Keratinocyte (primary cell): ENCODE data around the gene ABCA10. TPM values are rescaled to one million over a fixed set of nuclear protein-coding genes. Genes with fewer than 3 reads are reported as not detected.

Experiments used
- DNase-seq: peaks from one replicate; pipeline ENCODE4 v3.0.0-alpha.2; 2011; ENCODE audit warnings: low read depth, missing footprints, low spot score
- FAIRE-seq: peaks from 2 replicates; lab custom pipeline; 2011; peaks lifted over from hg19 to GRCh38; lab: Jason Lieb, UNC
- H2AFZ ChIP-seq: 2 replicates; pipeline ENCODE4 v1.6.0; 2012; ENCODE audit warnings: low read length, control low read depth, inconsistent platforms; ENCODE audit not compliant: control insufficient read depth
- H3K27ac ChIP-seq: 2 replicates; pipeline ENCODE4 v1.5.1; 2011; ENCODE audit warnings: low read length; ENCODE audit not compliant: control insufficient read depth, insufficient read depth
- H3K27me3 ChIP-seq: 3 replicates; pipeline ENCODE4 v1.6.0; 2011; ENCODE audit warnings: low read length; ENCODE audit not compliant: control insufficient read depth, insufficient read depth; ENCODE audit errors: extremely low read depth
- H3K36me3 ChIP-seq, 2 experiments: 2 replicates in 1 of 2; 3 replicates in 1 of 2; pipeline ENCODE4 v1.5.1; 2011; ENCODE audit warnings: low read length in 2 of 2, mild to moderate bottlenecking in 1 of 2; ENCODE audit not compliant: control insufficient read depth in 2 of 2, insufficient read depth in 2 of 2; ENCODE audit errors: extremely low read depth in 1 of 2
- H3K4me1 ChIP-seq: 3 replicates; pipeline ENCODE4 v1.5.1; 2011; ENCODE audit warnings: low read length; ENCODE audit not compliant: control insufficient read depth, insufficient read depth; ENCODE audit errors: extremely low read depth
- H3K4me2 ChIP-seq: 3 replicates; pipeline ENCODE4 v1.6.0; 2011; ENCODE audit warnings: low read depth, low read length; ENCODE audit not compliant: control insufficient read depth, insufficient read depth; ENCODE audit errors: extremely low read depth
- H3K4me3 ChIP-seq, 3 experiments: fragments of 200-600 bp in 1 of 3; sonication (generic) in 1 of 3; 2 replicates in 2 of 3; 3 replicates in 1 of 3; pipeline ENCODE4 v1.5.1; 2011 to 2016; ENCODE audit warnings: low read length in 3 of 3, mild to moderate bottlenecking in 3 of 3, control low read depth in 2 of 3, inconsistent platforms in 1 of 3, low read depth in 1 of 3, mixed read lengths in 1 of 3, mixed run types in 1 of 3, moderate library complexity in 1 of 3; ENCODE audit not compliant: control insufficient read depth in 2 of 3, insufficient read depth in 2 of 3; ENCODE audit errors: extremely low read depth in 1 of 3
- H3K79me2 ChIP-seq: 2 replicates; pipeline ENCODE4 v1.6.0; 2012; ENCODE audit warnings: low read length; ENCODE audit not compliant: control insufficient read depth, insufficient read depth
- H3K9ac ChIP-seq: 3 replicates; pipeline ENCODE4 v1.6.0; 2011; ENCODE audit warnings: low read length; ENCODE audit not compliant: control insufficient read depth, insufficient read depth; ENCODE audit errors: extremely low read depth
- H3K9me1 ChIP-seq: 3 replicates; pipeline ENCODE4 v1.6.0; 2011; ENCODE audit warnings: low read length; ENCODE audit not compliant: control insufficient read depth, insufficient read depth; ENCODE audit errors: extremely low read depth
- H3K9me3 ChIP-seq: 2 replicates; pipeline ENCODE4 v1.5.1; 2012; ENCODE audit warnings: low read depth, low read length; ENCODE audit not compliant: control insufficient read depth
- H4K20me1 ChIP-seq: 3 replicates; pipeline ENCODE4 v1.6.0; 2011; ENCODE audit warnings: low read length; ENCODE audit not compliant: control insufficient read depth, insufficient read depth; ENCODE audit errors: extremely low read depth
- EZH2 ChIP-seq: IDR thresholded peaks from one replicate; pipeline ENCODE4 v1.6.1; 2012; ENCODE audit warnings: inconsistent platforms, mild to moderate bottlenecking, low read length, moderate library complexity
- dilution Hi-C: fragments of 300-500 bp; cut with MboI; formaldehyde crosslinking; loops from one replicate; pipeline ENCODE4 v1.7.0; 2020; ENCODE audit warnings: low sequenced_read_pairs; ENCODE audit not compliant: extremely low pct_ligation_motif_present
- polyA plus RNA-seq, 5 experiments: library from polyadenylated mRNA; depleted of rRNA in 3 of 5; stranded (reverse) in 3 of 5; stranded (forward) in 1 of 5; unstranded in 1 of 5; fragments of >200 nt; gene quantifications; 1 replicate in 1 of 5; 2 replicates in 3 of 5; 3 replicates in 1 of 5; pipeline versions ENCODE4 v1.2.1 to v1.2.3, GENCODE V29; 2011 to 2012; ENCODE audit warnings: missing spikeins in 2 of 5, low read depth in 1 of 5, low replicate concordance in 1 of 5
- TF ChIP-seq, protein P1 (sequence below), 3 experiments: IDR thresholded peaks in 1 of 3; conservative IDR thresholded peaks in 1 of 3; optimal IDR thresholded peaks in 1 of 3; 2 replicates in 2 of 3; 3 replicates in 1 of 3; pipeline versions ENCODE3 to v1.5.1; 2011; ENCODE audit warnings: low read length in 3 of 3, mild to moderate bottlenecking in 3 of 3, moderate library complexity in 2 of 3, control low read depth in 1 of 3, inconsistent platforms in 1 of 3; ENCODE audit not compliant: insufficient read depth in 2 of 3; ENCODE audit errors: extremely low read depth in 1 of 3

Gene ABCA10
- polyA plus RNA-seq, 1 donor (not counting 4 experiments of a cell fraction or from before 2014, with no cell fraction given), result 0.46 TPM

DNA sequence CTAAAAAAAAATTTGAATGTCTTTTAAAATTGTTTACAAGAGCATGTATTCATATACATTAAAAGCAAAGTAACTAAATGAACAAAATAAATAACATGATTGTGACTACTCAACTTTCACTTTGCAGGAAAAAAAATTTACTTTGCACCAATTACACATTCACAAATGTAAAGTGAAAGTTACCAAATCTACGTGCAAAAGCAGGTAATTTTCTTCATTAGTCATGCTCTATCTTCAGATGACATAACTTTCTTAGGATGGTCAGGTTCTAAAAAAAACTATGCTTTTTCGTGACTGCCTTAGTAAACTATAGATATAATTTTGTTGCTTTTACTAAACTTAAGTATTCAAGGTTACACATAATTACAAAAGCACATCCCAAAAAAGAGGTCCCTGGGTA is 17.0 kb upstream of the ABCA10 start:
- H3K4me1 ChIP-seq, result peaks cover 7% of the 10 kb centered on the region
- no peaks in the 10 kb centered on the region for H3K9me1 ChIP-seq
- dilution Hi-C loops, result no loop called here
- no peak overlapping the region for H3K9ac ChIP-seq
- no peaks in the 10 kb centered on the region for H4K20me1 ChIP-seq
- no peaks in the 10 kb centered on the region for H3K79me2 ChIP-seq
- no peaks in the 10 kb centered on the region for H3K27me3 ChIP-seq
- H3K36me3 ChIP-seq, result no peaks in the 10 kb centered on the region
- H3K9me3 ChIP-seq, result no peaks in the 10 kb centered on the region
- H3K4me3 ChIP-seq, result no peak overlapping the region
- DNase-seq, result no peak
- no peak for FAIRE-seq
- H3K27ac ChIP-seq, result no peak overlapping the region
- H2AFZ ChIP-seq, result no peak overlapping the region
- peak overlapping the region; percentile 16 for H3K4me2 ChIP-seq
- TF ChIP-seq, protein P1, sequence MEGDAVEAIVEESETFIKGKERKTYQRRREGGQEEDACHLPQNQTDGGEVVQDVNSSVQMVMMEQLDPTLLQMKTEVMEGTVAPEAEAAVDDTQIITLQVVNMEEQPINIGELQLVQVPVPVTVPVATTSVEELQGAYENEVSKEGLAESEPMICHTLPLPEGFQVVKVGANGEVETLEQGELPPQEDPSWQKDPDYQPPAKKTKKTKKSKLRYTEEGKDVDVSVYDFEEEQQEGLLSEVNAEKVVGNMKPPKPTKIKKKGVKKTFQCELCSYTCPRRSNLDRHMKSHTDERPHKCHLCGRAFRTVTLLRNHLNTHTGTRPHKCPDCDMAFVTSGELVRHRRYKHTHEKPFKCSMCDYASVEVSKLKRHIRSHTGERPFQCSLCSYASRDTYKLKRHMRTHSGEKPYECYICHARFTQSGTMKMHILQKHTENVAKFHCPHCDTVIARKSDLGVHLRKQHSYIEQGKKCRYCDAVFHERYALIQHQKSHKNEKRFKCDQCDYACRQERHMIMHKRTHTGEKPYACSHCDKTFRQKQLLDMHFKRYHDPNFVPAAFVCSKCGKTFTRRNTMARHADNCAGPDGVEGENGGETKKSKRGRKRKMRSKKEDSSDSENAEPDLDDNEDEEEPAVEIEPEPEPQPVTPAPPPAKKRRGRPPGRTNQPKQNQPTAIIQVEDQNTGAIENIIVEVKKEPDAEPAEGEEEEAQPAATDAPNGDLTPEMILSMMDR (optimal IDR thresholded peaks at IDR 0.05 in 1 of 3, IDR thresholded peaks at IDR 0.05 in 1 of 3, conservative IDR thresholded peaks at IDR 0.05 in 1 of 3; ENCODE audit: extremely low read depth in 1 of 3, insufficient read depth in 2 of 3, low read length in 3 of 3), result no peak
- no peak for TF ChIP-seq EZH2

DNA sequence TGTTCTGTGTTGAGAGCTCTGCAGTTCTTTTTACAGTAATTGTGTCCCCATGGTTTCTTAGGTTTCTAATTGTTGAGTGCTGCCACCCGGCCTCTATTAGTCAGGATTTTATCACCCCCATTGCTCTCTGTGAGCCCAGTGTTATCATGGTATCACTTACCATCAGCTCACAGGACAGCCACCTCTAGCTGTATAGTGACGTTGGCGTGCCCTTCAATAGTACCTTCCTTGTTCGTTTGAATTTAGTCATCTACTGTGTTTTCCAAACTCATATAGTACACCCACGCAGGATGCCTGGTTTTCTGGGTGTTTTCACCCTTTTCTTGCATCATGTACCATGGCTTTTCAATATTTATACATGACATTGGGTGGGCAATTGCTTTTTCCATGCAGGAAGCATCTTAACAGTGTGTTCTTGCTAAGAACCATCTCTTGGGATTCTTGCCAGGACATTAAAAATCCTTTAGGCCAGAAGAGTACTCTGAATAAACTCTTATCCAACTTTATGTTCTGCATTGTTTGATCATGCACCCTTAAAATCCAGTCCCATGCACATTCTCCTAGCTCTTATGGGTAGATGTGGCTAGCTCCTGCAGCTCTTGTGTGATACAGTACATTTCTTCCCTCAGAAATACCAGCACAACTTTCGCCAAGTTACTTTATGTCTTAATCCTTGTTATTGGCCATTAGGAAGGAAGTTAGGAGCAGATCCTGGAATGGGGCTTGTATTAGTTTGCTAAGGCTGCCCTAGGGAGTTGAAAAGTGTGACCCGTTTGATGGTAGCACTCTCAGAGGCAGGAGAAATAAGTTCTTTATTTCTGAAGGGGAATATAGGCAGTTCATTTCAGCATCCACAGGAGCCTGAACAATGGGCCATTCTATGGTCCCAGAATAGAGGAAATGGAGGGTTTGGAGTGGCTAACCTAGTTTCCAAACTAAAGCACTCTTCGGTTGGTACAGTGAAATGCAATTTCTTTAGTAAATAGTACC is 11.3 kb upstream of the ABCA10 start:
- TF ChIP-seq EZH2, result no peak
- TF ChIP-seq, protein P1 (optimal IDR thresholded peaks at IDR 0.05 in 1 of 3, IDR thresholded peaks at IDR 0.05 in 1 of 3, conservative IDR thresholded peaks at IDR 0.05 in 1 of 3; ENCODE audit: extremely low read depth in 1 of 3, insufficient read depth in 2 of 3, low read length in 3 of 3), result no peak
- DNase-seq, result no peak
- Histone ChIP-seq H3K4me1 (no peaks in the 10 kb centered on the region), H4K20me1 (no peaks in the 10 kb centered on the region), H3K27me3 (no peaks in the 10 kb centered on the region), H3K9ac (no peak overlapping the region), H3K9me3 (no peaks in the 10 kb centered on the region), H3K27ac (no peak overlapping the region), H3K79me2 (no peaks in the 10 kb centered on the region), H3K36me3 (no peaks in the 10 kb centered on the region), H3K9me1 (no peaks in the 10 kb centered on the region), H2AFZ (no peak overlapping the region), H3K4me3 (no peak overlapping the region), H3K4me2 (no peak overlapping the region)
- no peak for FAIRE-seq
- dilution Hi-C loops, result no loop called here
